Lower lobe of right lung (tissue), 2 donors: ENCODE data around the gene NBAS. TPM values are rescaled to one million over a fixed set of nuclear protein-coding genes. Genes with fewer than 3 reads are reported as not detected.

ENCODE experiments used
- ATAC-seq, 2 donors: fragments of 200-7000 bp; cut with Tn5 transposase; one replicate each; pipeline ENCODE4 v1.9.1; 2020 to 2022; ENCODE audit warnings: mild to moderate bottlenecking in 2 of 2, moderate library complexity in 2 of 2
- DNase-seq: peaks from one replicate; pipeline ENCODE4 v3.0.0-alpha.2; 2020
- H3K27ac ChIP-seq: fragments of 200-600 bp; one replicate; pipeline ENCODE4 v1.8.0; 2022
- H3K27me3 ChIP-seq: fragments of 200-600 bp; one replicate; pipeline ENCODE4 v1.8.0; 2022; ENCODE audit warnings: low read depth
- H3K36me3 ChIP-seq: fragments of 200-600 bp; one replicate; pipeline ENCODE4 v1.8.0; 2022; ENCODE audit warnings: mild to moderate bottlenecking
- H3K4me1 ChIP-seq: fragments of 200-600 bp; one replicate; pipeline ENCODE4 v1.8.0; 2022
- H3K4me3 ChIP-seq: fragments of 200-600 bp; one replicate; pipeline ENCODE4 v1.8.0; 2022; ENCODE audit warnings: mild to moderate bottlenecking
- H3K9me3 ChIP-seq: fragments of 200-600 bp; one replicate; pipeline ENCODE4 v1.8.0; 2022
- CTCF ChIP-seq: fragments of 200-600 bp; IDR thresholded peaks from one replicate; pipeline ENCODE4 v1.8.0; 2022; ENCODE audit warnings: antibody characterized with exemption, mild to moderate bottlenecking
- intact Hi-C: fragments of 100-400 bp; cut with DNase I; formaldehyde crosslinking; loops from one replicate; pipeline ENCODE4 v1.11.0; 2022
- total RNA-seq: library from RNA; stranded (reverse); fragmentation: NEBNext Ultra II Directional; extraction: Animal tissue kit (Norgen Biotek cat#: 25700); gene quantifications from one replicate; pipeline ENCODE4 v1.2.1, GENCODE V29; 2021
- donor health status: DM: no; HTN: yes; CAD: no; lungs with severe emphysema.

The NBAS gene
- total RNA-seq, 1 donor from 2014 or later = 42.4 TPM

GRCh38 chr2:15306706-15307105 is 254.4 kb downstream of the NBAS start:
- no peak for ATAC-seq
- DNase-seq = no peak
- H3K36me3 ChIP-seq = peaks cover 12% of the 10 kb centered on the region

GRCh38 chr2:15303874-15304273 is 257.3 kb downstream of the NBAS start:
- Histone ChIP-seq H3K27ac (no peak overlapping the region), H3K36me3 (peaks cover 13% of the 10 kb centered on the region), H3K27me3 (no peaks in the 10 kb centered on the region), H3K9me3 (no peaks in the 10 kb centered on the region), H3K4me1 (no peaks in the 10 kb centered on the region), H3K4me3 (no peak overlapping the region)
- TF ChIP-seq CTCF = no peak
- intact Hi-C loops = no loop called here
- ATAC-seq = no peak
- no peak for DNase-seq

More at GRCh38 chr2:15306706-15307105, 254.4 kb downstream of the NBAS start:
- Histone ChIP-seq H3K4me1 (no peaks in the 10 kb centered on the region), H3K4me3 (no peak overlapping the region), H3K27me3 (no peaks in the 10 kb centered on the region), H3K27ac (no peak overlapping the region), H3K9me3 (no peaks in the 10 kb centered on the region)
- TF ChIP-seq CTCF = no peak
- intact Hi-C loops = no loop called here

- Histone ChIP-seq H3K4me3 (no peak overlapping the region), H3K9me3 (no peaks in the 10 kb centered on the region), H3K27me3 (no peaks in the 10 kb centered on the region), H3K27ac (no peak overlapping the region), H3K36me3 (peaks cover 16% of the 10 kb centered on the region), H3K4me1 (no peaks in the 10 kb centered on the region)
- DNase-seq (no peak), ATAC-seq (no peak)
- intact Hi-C loops = no loop called here
- no peak for TF ChIP-seq CTCF
These were observed 259.0 kb downstream of the NBAS start for GRCh38 chr2:15302154-15302553.

- no peak for DNase-seq
- H3K27me3 ChIP-seq = no peaks in the 10 kb centered on the region
- H3K9me3 ChIP-seq = no peaks in the 10 kb centered on the region
- ATAC-seq = no peak
- no peaks in the 10 kb centered on the region for H3K4me1 ChIP-seq
- intact Hi-C loops = no loop called here
- H3K36me3 ChIP-seq = peaks cover 26% of the 10 kb centered on the region
- no peak overlapping the region for H3K4me3 ChIP-seq
- TF ChIP-seq CTCF = no peak
- no peak overlapping the region for H3K27ac ChIP-seq
These were observed 260.2 kb downstream of the NBAS start for GRCh38 chr2:15300624-15301573.

GRCh38 chr2:15299904-15300520 is 261.1 kb downstream of the NBAS start:
- H3K36me3 ChIP-seq = peaks cover 30% of the 10 kb centered on the region
- H3K9me3 ChIP-seq = no peaks in the 10 kb centered on the region
- no peak overlapping the region for H3K27ac ChIP-seq
- no peak overlapping the region for H3K4me3 ChIP-seq
- TF ChIP-seq CTCF = no peak
- no peaks in the 10 kb centered on the region for H3K4me1 ChIP-seq
- H3K27me3 ChIP-seq = no peaks in the 10 kb centered on the region
- DNase-seq (no peak), ATAC-seq (no peak)
- intact Hi-C loops = no loop called here
